ENCODE data around the gene GRPEL1.

Gene GRPEL1

DNA sequence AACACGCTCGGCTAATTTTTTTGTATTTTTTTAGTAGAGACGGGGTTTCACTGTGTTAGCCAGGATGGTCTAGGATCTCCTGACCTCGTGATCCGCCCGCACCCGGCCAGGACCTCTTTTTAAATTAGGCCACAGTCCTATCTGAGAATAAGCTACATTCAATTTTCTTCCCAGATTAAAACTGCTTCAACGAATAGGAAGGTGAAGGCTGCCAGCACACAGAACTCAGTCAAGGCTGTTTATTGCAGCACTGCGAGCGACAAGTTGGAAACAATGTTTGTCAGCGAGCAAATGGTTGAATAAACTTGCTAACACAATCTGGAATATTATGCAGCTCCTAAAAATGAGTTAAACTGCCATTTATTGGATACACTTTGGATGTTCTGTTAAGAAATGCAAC is 1.9 kb downstream of the GRPEL1 start:
- no peak overlapping the region; the same call in 1 of the 2 replicates for H3K4me3 ChIP-seq (ENCODE audit: low read depth, low read length)
- DNase-seq (ENCODE audit: low read depth), result no peak
- TF ChIP-seq, protein P1, sequence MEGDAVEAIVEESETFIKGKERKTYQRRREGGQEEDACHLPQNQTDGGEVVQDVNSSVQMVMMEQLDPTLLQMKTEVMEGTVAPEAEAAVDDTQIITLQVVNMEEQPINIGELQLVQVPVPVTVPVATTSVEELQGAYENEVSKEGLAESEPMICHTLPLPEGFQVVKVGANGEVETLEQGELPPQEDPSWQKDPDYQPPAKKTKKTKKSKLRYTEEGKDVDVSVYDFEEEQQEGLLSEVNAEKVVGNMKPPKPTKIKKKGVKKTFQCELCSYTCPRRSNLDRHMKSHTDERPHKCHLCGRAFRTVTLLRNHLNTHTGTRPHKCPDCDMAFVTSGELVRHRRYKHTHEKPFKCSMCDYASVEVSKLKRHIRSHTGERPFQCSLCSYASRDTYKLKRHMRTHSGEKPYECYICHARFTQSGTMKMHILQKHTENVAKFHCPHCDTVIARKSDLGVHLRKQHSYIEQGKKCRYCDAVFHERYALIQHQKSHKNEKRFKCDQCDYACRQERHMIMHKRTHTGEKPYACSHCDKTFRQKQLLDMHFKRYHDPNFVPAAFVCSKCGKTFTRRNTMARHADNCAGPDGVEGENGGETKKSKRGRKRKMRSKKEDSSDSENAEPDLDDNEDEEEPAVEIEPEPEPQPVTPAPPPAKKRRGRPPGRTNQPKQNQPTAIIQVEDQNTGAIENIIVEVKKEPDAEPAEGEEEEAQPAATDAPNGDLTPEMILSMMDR (IDR thresholded peaks at IDR 0.05; ENCODE audit: insufficient read depth, low read depth, low read length, missing control alignments), result no peak

- H3K4me3 ChIP-seq (ENCODE audit: low read depth, low read length), result no peak overlapping the region
- TF ChIP-seq, protein P1 (IDR thresholded peaks at IDR 0.05; ENCODE audit: insufficient read depth, low read depth, low read length, missing control alignments), result no peak
Observed at GRCh38 chr4:7063362-7063761, 4.5 kb downstream of the GRPEL1 start.

DNA sequence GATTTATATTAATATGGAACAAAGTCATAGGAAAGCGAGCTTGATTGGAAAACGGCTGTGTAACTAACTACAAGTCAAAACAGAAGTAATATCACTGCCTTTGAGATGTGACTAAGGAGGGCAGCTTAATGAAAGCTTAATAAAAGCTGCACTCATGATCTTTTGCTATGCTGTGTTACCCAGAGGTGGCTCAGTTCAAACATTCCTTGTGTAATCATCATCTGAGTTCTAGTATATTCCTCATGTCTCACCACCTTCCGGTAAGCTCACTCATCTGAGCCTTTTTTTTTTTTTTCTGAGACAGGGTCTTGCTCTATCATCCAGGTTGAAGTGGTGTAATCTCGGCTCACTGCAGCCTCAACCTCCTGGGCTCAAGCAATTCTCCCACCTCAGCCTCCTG is 5.0 kb downstream of the GRPEL1 start:
- H3K4me3 ChIP-seq (ENCODE audit: low read depth, low read length), result no peak overlapping the region
- TF ChIP-seq, protein P1 (IDR thresholded peaks at IDR 0.05; ENCODE audit: insufficient read depth, low read depth, low read length, missing control alignments), result no peak
- no peak for DNase-seq (ENCODE audit: low read depth)

More at GRCh38 chr4:7063362-7063761, 4.5 kb downstream of the GRPEL1 start:
- no peak for DNase-seq (ENCODE audit: low read depth)

DNA sequence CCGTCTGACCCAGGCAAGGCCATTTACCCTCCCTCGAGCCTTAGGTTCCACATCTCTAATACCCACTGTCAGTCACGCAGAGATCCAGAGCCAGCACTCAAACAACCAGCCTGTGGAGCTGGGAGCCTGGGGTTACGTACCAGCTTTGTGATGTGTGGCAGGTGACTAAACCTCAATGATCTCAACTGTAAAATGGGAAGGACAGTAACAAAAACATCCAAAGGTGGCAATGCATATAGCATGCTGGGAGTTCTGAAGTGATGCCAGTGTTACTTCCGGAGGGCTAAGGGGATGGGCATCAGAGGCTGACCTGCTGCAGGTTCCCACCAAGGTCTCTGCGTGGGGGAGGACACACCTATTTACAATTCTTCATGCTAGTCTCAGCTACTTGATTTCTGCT is 6.0 kb downstream of the GRPEL1 start:
- TF ChIP-seq, protein P1 (IDR thresholded peaks at IDR 0.05; ENCODE audit: insufficient read depth, low read depth, low read length, missing control alignments), result no peak
- DNase-seq (ENCODE audit: low read depth), result no peak
- H3K4me3 ChIP-seq (ENCODE audit: low read depth, low read length), result no peak overlapping the region

DNA sequence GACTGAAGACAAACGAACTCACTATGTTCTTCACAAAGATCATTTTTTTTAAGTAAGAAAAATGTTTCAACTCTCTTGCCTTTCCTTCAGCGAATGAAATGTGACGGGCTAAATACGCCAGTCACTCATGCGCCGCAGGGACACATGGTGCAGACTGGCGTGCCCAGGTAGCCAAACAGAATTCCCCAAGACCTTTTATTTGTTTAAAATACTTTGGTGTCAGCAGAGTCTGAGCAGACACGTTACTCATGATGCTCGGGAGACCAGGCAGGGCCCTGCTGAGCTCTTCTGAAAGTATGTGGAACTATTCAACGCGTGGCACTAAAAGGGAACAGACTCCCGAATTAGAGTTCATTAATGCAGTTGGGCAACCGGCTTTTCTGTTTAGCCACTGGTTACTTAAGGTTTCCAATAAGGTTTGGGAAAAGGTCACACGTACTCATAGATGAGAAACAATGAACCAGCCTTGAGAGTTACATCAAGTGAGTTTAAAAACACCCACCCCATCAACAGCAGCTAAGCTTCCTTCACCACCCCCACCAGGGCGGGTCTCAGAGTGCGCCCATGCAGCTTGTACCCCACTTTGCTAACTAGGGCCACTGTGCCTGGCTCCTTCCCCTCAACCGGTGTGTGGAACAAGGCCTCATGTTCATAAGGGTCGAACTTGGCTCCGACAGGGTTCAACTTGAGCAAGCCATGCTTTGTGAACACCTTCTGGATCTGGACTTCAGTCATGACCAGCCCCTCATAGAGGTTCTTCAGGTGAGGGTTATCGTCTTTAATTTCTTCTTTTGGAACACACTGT is 7.3 kb downstream of the GRPEL1 start:
- TF ChIP-seq, protein P1 (IDR thresholded peaks at IDR 0.05; ENCODE audit: insufficient read depth, low read depth, low read length, missing control alignments), result no peak
- no peak for DNase-seq (ENCODE audit: low read depth)
- no peak overlapping the region for H3K4me3 ChIP-seq (ENCODE audit: low read depth, low read length)

DNA sequence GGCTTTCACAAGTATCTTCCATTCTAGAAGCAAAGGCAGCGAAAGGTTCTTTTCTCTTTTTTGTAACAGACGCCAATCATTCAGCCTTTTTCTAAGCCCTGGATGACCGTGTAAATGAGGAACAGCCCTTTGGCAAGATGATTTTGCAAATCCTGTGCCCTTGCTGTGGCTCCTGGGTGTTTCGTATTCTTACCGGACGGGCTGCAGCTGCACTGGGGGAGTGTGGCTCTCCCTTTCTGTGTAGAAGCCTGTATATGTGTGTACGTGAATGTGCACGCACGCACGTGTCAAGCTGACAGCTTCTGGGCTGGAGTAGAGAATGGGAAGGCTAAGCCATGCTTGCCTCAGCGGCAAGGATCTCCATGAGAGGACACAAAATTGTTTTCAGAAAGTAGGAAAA is 8.2 kb downstream of the GRPEL1 start:
- TF ChIP-seq, protein P1 (IDR thresholded peaks at IDR 0.05; ENCODE audit: insufficient read depth, low read depth, low read length, missing control alignments), result no peak
- DNase-seq (ENCODE audit: low read depth), result no peak
- no peak overlapping the region for H3K4me3 ChIP-seq (ENCODE audit: low read depth, low read length)

DNA sequence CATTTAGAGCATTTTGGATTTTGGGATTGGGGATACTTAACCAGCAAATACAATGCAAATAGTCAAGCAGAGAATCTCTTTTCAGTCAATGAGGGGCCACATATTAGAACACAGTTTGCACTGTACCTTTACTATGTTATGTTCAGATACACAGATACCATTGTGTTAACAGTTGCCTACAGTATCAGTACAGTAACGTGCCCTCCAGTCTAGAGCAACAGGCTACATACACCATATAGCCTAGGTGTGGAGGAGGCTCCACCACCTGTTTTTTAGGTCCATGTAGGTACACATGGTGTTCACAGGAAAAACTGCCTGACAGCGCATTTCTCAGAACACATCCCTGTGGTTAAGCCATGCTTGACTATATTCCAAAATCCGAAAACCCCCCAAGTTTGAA is 9.1 kb downstream of the GRPEL1 start:
- no peak overlapping the region for H3K4me3 ChIP-seq (ENCODE audit: low read depth, low read length)
- TF ChIP-seq, protein P1 (IDR thresholded peaks at IDR 0.05; ENCODE audit: insufficient read depth, low read depth, low read length, missing control alignments), result no peak
- DNase-seq (ENCODE audit: low read depth), result no peak
